HCT116 (cell line): ENCODE results near the gene SPATA31E1. TPM values are rescaled to one million over a fixed set of nuclear protein-coding genes. Genes with fewer than 3 reads are reported as not detected.
"Not testable (repeated sequence)": the region's sequence is repeated elsewhere in the genome, so short reads cannot be mapped to it uniquely, and the experiment has no call there.

Experiments used
- ATAC-seq: fragments of 200-7000 bp; cut with Tn5 transposase; 2 replicates; pipeline ENCODE4 v1.9.1; 2020; ENCODE audit warnings: mild to moderate bottlenecking, moderate library complexity
- BruUV-seq: library from RNA; stranded (reverse); fragments of 400-500 nt; replicated peaks from 2 replicates; lab custom pipeline; 2021; lab: Mats Ljungman, UMichigan
- CTCF ChIA-PET: fragments of 300-600 bp; sonication (Branson Sonifier 250); formaldehyde crosslinking; loops from one replicate; lab custom pipeline; 2021; ENCODE audit warnings: antibody characterized with exemption; lab: Charles Lee
- POLR2A ChIA-PET: fragments of 300-600, 350-600 bp; sonication (Branson Sonifier 250); formaldehyde crosslinking; loops from one replicate; lab custom pipeline; 2021; ENCODE audit warnings: antibody characterized with exemption; lab: Charles Lee
- RAD21 ChIA-PET, 2 experiments: fragments of 300-600 bp; sonication (Branson Sonifier 250); formaldehyde crosslinking; loops; one replicate each; lab custom pipeline; 2023; ENCODE audit warnings: low total read pairs in 2 of 2; ENCODE audit not compliant: uncharacterized antibody in 2 of 2, unreplicated experiment in 2 of 2, low non-redundant PET in 1 of 2; lab: Charles Lee
- DNase-seq: peaks from one replicate; pipeline ENCODE4 v3.0.0-alpha.2; 2010; ENCODE audit warnings: low read depth, low spot score
- H2AFZ ChIP-seq: fragments of 200-600 bp; shearing (Covaris generic), sonication (generic); 2 replicates; pipeline ENCODE4 v1.6.1; 2017; ENCODE audit warnings: low read depth, mixed run types, mixed read lengths, antibody characterized with exemption, low read length; ENCODE audit not compliant: poor library complexity, severe bottlenecking
- H3K27ac ChIP-seq: 2 replicates; pipeline ENCODE4 v1.5.1; 2012; ENCODE audit warnings: low read depth, low read length
- H3K27me3 ChIP-seq: fragments of 200-600 bp; sonication (generic); 2 replicates; pipeline ENCODE4 v1.6.1; 2016; ENCODE audit warnings: mixed run types, low read length, mixed read lengths; ENCODE audit not compliant: insufficient read depth
- H3K36me3 ChIP-seq, 2 experiments: fragments of 200-500 bp in 1 of 2; fragments of 200-600 bp in 1 of 2; sonication (Bioruptor generic) in 1 of 2; sonication (generic) in 1 of 2; 2 replicates each; pipeline versions ENCODE4 v1.5.1 to v1.6.1; 2014 to 2016; ENCODE audit warnings: low read length in 2 of 2, inconsistent platforms in 1 of 2, mixed read lengths in 1 of 2, mixed run types in 1 of 2; ENCODE audit not compliant: insufficient read depth in 2 of 2, control insufficient read depth in 1 of 2
- H3K4me1 ChIP-seq, 2 experiments: fragments of 200-600 bp in 1 of 2; sonication (generic) in 1 of 2; 2 replicates each; pipeline versions ENCODE4 v1.5.1 to v1.6.1; 2012 to 2017; ENCODE audit warnings: low read length in 2 of 2, inconsistent platforms in 1 of 2, mild to moderate bottlenecking in 1 of 2, mixed read lengths in 1 of 2, mixed run types in 1 of 2, moderate library complexity in 1 of 2; ENCODE audit not compliant: insufficient read depth in 2 of 2, control insufficient read depth in 1 of 2
- H3K4me2 ChIP-seq: fragments of 200-600 bp; sonication (generic); 2 replicates; pipeline ENCODE4 v1.6.1; 2017; ENCODE audit warnings: mixed run types, low read length, mixed read lengths
- H3K4me3 ChIP-seq, 2 experiments: fragments of 200-600 bp in 1 of 2; sonication (generic) in 1 of 2; replicated peaks in 1 of 2; 2 replicates each; pipeline ENCODE4 v1.5.1; 2011 to 2016; ENCODE audit warnings: low read length in 2 of 2, control low read depth in 1 of 2, low read depth in 1 of 2, mild to moderate bottlenecking in 1 of 2, mixed read lengths in 1 of 2, mixed run types in 1 of 2
- H3K79me2 ChIP-seq: fragments of 200-600 bp; sonication (generic); 2 replicates; pipeline ENCODE4 v1.6.1; 2017; ENCODE audit warnings: mild to moderate bottlenecking, mixed run types, low read length, moderate library complexity, mixed read lengths; ENCODE audit not compliant: insufficient read depth
- H3K9ac ChIP-seq: fragments of 200-600 bp; sonication (generic); 2 replicates; pipeline ENCODE4 v1.6.1; 2016; ENCODE audit warnings: low read length, mixed read lengths
- H3K9me2 ChIP-seq: fragments of 200-600 bp; sonication (generic), shearing (Covaris generic); 2 replicates; pipeline ENCODE4 v1.6.1; 2017; ENCODE audit warnings: mixed run types, mild to moderate bottlenecking, moderate library complexity; ENCODE audit not compliant: insufficient read depth
- H3K9me3 ChIP-seq, 2 experiments: fragments of 200-500 bp in 1 of 2; fragments of 200-600 bp in 1 of 2; sonication (Bioruptor generic) in 1 of 2; sonication (generic) in 1 of 2; 2 replicates each; pipeline ENCODE4 v1.6.1; 2014 to 2017; ENCODE audit warnings: low read length in 2 of 2, mixed read lengths in 2 of 2, inconsistent platforms in 1 of 2, low read depth in 1 of 2, mild to moderate bottlenecking in 1 of 2, mixed run types in 1 of 2, moderate library complexity in 1 of 2; ENCODE audit not compliant: control insufficient read depth in 1 of 2, insufficient read depth in 1 of 2
- H4K20me1 ChIP-seq: fragments of 200-600 bp; sonication (generic), shearing (Covaris generic); 2 replicates; pipeline ENCODE4 v1.6.1; 2017; ENCODE audit warnings: mixed run types, mild to moderate bottlenecking, moderate library complexity; ENCODE audit not compliant: insufficient read depth
- ATF3 ChIP-seq: IDR thresholded peaks from 2 replicates; pipeline ENCODE4 v1.6.1; 2012
- CEBPB ChIP-seq: IDR thresholded peaks from 2 replicates; pipeline ENCODE4 v1.6.1; 2012; ENCODE audit warnings: low read depth
- CTCF ChIP-seq, 3 experiments: fragments of 200-600 bp in 1 of 3; sonication (generic) in 1 of 3; IDR thresholded peaks in 2 of 3; conservative IDR thresholded peaks in 1 of 3; 2 replicates each; pipeline ENCODE4 v1.5.1; 2012 to 2017; ENCODE audit warnings: low read depth in 2 of 3, low read length in 2 of 3, antibody characterized with exemption in 1 of 3, borderline replicate concordance in 1 of 3, control low read depth in 1 of 3, mild to moderate bottlenecking in 1 of 3, mixed read lengths in 1 of 3, mixed run types in 1 of 3, moderate library complexity in 1 of 3; ENCODE audit not compliant: insufficient read depth in 1 of 3
- MAX ChIP-seq: IDR thresholded peaks from 2 replicates; pipeline ENCODE4 v1.6.1; 2012
- RAD21 ChIP-seq: IDR thresholded peaks from 2 replicates; pipeline ENCODE4 v1.6.1; 2012; ENCODE audit warnings: low read depth, mild to moderate bottlenecking
- SP1 ChIP-seq: IDR thresholded peaks from 2 replicates; pipeline ENCODE4 v1.6.1; 2012; ENCODE audit warnings: low read depth
- SRF ChIP-seq: IDR thresholded peaks from 2 replicates; pipeline ENCODE4 v1.6.1; 2012; ENCODE audit warnings: low read depth
- TCF7L2 ChIP-seq: IDR thresholded peaks from 2 replicates; pipeline ENCODE4 v1.7.0; 2011; ENCODE audit warnings: borderline replicate concordance, inconsistent platforms; ENCODE audit not compliant: insufficient read depth, insufficient read length; ENCODE audit errors: extremely low read depth
- YY1 ChIP-seq: IDR thresholded peaks from 2 replicates; pipeline ENCODE4 v1.6.1; 2011; ENCODE audit warnings: low read length, low read depth, moderate library complexity, mild to moderate bottlenecking; ENCODE audit not compliant: insufficient replicate concordance; ENCODE audit errors: extremely low read depth
- intact Hi-C: fragments of 100-400 bp; cut with micrococcal nuclease; formaldehyde crosslinking; loops from 2 replicates; pipeline ENCODE4 v1.10.0; 2022
- total RNA-seq: library from RNA; stranded (reverse); gene quantifications from one replicate; pipeline ENCODE4 v1.2.1, GENCODE V29; 2021; ENCODE audit not compliant: unreplicated experiment

The SPATA31E1 gene
- total RNA-seq, 1 experiment from 2014 or later: not detected

GRCh38 chr9:87898151-87898550 is 15.5 kb downstream of the SPATA31E1 start:
- no peak for TF ChIP-seq ATF3
- TF ChIP-seq MAX: no peak
- TF ChIP-seq RAD21: no peak
- TF ChIP-seq CEBPB: no peak
- no peak for TF ChIP-seq TCF7L2
- TF ChIP-seq YY1: no peak
- TF ChIP-seq SP1: no peak
- TF ChIP-seq SRF: no peak
- TF ChIP-seq CTCF (IDR thresholded peaks at IDR 0.05 in 2 of 3, conservative IDR thresholded peaks at IDR 0.05 in 1 of 3; ENCODE audit: borderline replicate concordance in 1 of 3, insufficient read depth in 1 of 3, low read depth in 2 of 3, low read length in 2 of 3): no peak
- Histone ChIP-seq H3K79me2 (no peaks in the 10 kb centered on the region), H3K27me3 (no peaks in the 10 kb centered on the region), H3K36me3 (no peaks in the 10 kb centered on the region), H3K9ac (no peak overlapping the region), H2AFZ (no peak overlapping the region), H3K27ac (no peak overlapping the region), H3K9me2 (no peaks in the 10 kb centered on the region), H3K4me1 (no peaks in the 10 kb centered on the region), H3K4me2 (no peak overlapping the region), H3K4me3 (no peak overlapping the region), H3K9me3 (no peaks in the 10 kb centered on the region), H4K20me1 (no peaks in the 10 kb centered on the region)
- ATAC-seq (no peak), DNase-seq (no peak)
- BruUV-seq: no TSS peak
- ChIA-PET CTCF (no interaction called here), POLR2A (no interaction called here), RAD21 (no interaction called here)
- intact Hi-C loops: no loop called here

GRCh38 chr9:87902371-87902770 is 19.7 kb downstream of the SPATA31E1 start:
- CTCF ChIA-PET, H3K4me3 ChIP-seq, H3K27me3 ChIP-seq, RAD21 ChIA-PET, H3K9ac ChIP-seq, H4K20me1 ChIP-seq, H3K79me2 ChIP-seq, H3K4me2 ChIP-seq, POLR2A ChIA-PET, H3K4me1 ChIP-seq, DNase-seq, H3K9me3 ChIP-seq, BruUV-seq, H3K27ac ChIP-seq, H2AFZ ChIP-seq, intact Hi-C loops, ATAC-seq, H3K36me3 ChIP-seq, H3K9me2 ChIP-seq: not testable (repeated sequence)
